Ectodermal cell (in vitro differentiated cells): ENCODE measurements around the gene PEDS1. TPM values are rescaled to one million over a fixed set of nuclear protein-coding genes. Genes with fewer than 3 reads are reported as not detected.
"Not testable (repeated sequence)": the region's sequence is repeated elsewhere in the genome, so short reads cannot be mapped to it uniquely, and the experiment has no call there.

ENCODE experiments used
- H3K27ac ChIP-seq: 2 replicates; pipeline ENCODE4 v1.7.0; 2013; ENCODE audit warnings: mild to moderate bottlenecking, low read depth, low read length; ENCODE audit not compliant: insufficient read depth, poor library complexity, severe bottlenecking
- H3K27me3 ChIP-seq: 2 replicates; pipeline ENCODE4 v1.7.0; 2013; ENCODE audit warnings: mild to moderate bottlenecking, low read length; ENCODE audit not compliant: insufficient read depth, control insufficient read depth, poor library complexity, severe bottlenecking
- H3K36me3 ChIP-seq: one replicate; pipeline ENCODE4 v1.7.0; 2013; ENCODE audit warnings: low read length; ENCODE audit not compliant: control insufficient read depth, insufficient read depth
- H3K4me1 ChIP-seq: one replicate; pipeline ENCODE4 v1.7.0; 2013; ENCODE audit warnings: low read length; ENCODE audit not compliant: control insufficient read depth, insufficient read depth
- H3K4me3 ChIP-seq: 2 replicates; pipeline ENCODE4 v1.7.0; 2013; ENCODE audit warnings: low read depth, low read length, control low read depth; ENCODE audit not compliant: insufficient read depth
- H3K9me3 ChIP-seq: 2 replicates; pipeline ENCODE4 v1.7.0; 2013; ENCODE audit warnings: mild to moderate bottlenecking, low read length, moderate library complexity; ENCODE audit not compliant: control insufficient read depth
- WGBS, 2 experiments: methylation state at CpG; one replicate each; pipeline ENCODE4 v1.1.7; 2013; ENCODE audit warnings: missing lambda C conversion rate in 2 of 2; 5-methylcytosine and 5-hydroxymethylcytosine counted together
- polyA plus RNA-seq, 4 experiments: library from polyadenylated mRNA; stranded (reverse); fragments of 50-300 nt; gene quantifications; one replicate each; pipeline ENCODE4 v1.2.3, GENCODE V29; 2013

Gene PEDS1
- polyA plus RNA-seq (2013, experiment 1 of 4) = 31.3 TPM
- 26.5 TPM for polyA plus RNA-seq (2013, experiment 2 of 4)
- polyA plus RNA-seq (2013, experiment 3 of 4) = 23.0 TPM
- 24.4 TPM for polyA plus RNA-seq (2013, experiment 4 of 4)

- Histone ChIP-seq H3K27ac (no peak within 1 kb of the TSS), H3K4me1 (peaks cover 6% of the 10 kb centered on the region), H3K4me3 (peak within 1 kb of the TSS; percentile 87), H3K27me3 (peaks cover 5% of the 10 kb centered on the region), H3K9me3 (no peaks in the 10 kb centered on the region), H3K36me3 (peaks cover 6% of the 10 kb centered on the region)
- 6% methylated on average over 99 of the region's 99 CpGs for WGBS, 2 experiments
Measured at GRCh38 chr20:50153500-50154377, at the start of gene PEDS1. Gene PEDS1, minus strand, starts transcription at chr20:50153723. Its CDS starts 86 bp downstream, at chr20:50153637.

DNA sequence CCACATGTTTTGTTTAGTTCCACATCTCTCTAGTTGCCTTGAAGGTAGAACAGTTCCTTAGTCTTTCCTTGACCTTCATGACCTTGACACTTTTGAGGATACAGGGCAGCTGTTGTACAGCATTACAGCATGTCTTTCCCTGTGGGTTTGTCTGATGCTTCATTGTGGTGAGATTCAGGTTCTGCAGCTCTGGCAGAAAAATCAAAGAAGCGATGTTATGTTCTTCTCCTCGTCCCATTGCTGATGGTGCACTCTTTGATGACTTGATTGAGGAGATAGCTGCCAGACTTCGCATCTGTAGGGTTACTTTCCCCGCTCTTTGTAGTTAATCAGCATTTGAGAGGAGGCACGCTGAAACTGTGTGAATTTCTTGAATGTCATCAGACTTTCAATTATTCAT lies 49.2 kb upstream of the PEDS1 start:
- no peaks in the 10 kb centered on the region for H3K4me1 ChIP-seq
- no peaks in the 10 kb centered on the region for H3K27me3 ChIP-seq
- H3K27ac ChIP-seq = no peak overlapping the region
- no peak overlapping the region for H3K4me3 ChIP-seq
- no peaks in the 10 kb centered on the region for H3K36me3 ChIP-seq
- WGBS, 2 experiments = 94 to 96% methylated on average over 4 to 5 of the region's 5 CpGs
- no peaks in the 10 kb centered on the region for H3K9me3 ChIP-seq

- WGBS, 2 experiments = 88 to 97% methylated on average over 7 of the region's 7 CpGs
- H3K27me3 ChIP-seq, H3K9me3 ChIP-seq, H3K36me3 ChIP-seq, H3K4me3 ChIP-seq, H3K27ac ChIP-seq, H3K4me1 ChIP-seq: not testable (repeated sequence)
Measured at GRCh38 chr20:50201710-50202109, 48.2 kb upstream of the PEDS1 start.

DNA sequence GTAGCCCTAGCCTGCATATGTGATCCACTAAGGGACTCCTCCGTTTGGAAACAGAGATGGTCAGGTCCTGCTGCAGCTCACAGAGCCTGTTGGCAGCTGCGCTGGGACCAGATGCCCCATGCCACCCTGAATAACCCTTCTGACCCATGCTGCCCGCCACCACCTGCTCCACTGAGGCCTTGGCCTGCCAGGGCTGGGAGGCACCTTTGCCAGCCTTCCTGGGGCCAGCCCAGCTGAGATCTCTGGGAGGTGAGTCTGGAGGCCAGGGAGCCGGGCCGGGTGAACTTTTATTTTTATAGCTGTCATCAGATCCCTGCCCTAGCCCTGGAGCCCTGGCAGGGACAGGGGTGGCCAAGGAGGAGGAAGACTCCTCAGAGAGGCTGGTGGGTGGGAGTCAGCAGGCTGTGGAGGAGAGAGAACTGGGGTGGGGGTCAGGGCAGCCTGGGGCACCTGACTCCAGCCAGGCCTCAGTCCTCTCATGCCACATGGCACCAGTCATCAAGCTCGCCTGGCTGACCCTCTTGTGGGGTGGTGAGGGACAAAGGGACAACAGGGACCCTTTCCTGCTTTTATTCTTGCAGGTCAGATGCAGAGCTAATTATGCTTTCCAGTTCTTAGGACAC lies 47.1 kb upstream of the PEDS1 start:
- H3K9me3 ChIP-seq = no peaks in the 10 kb centered on the region
- H3K4me1 ChIP-seq = no peaks in the 10 kb centered on the region
- no peaks in the 10 kb centered on the region for H3K27me3 ChIP-seq
- no peak overlapping the region for H3K27ac ChIP-seq
- no peaks in the 10 kb centered on the region for H3K36me3 ChIP-seq
- no peak overlapping the region for H3K4me3 ChIP-seq
- 87 to 92% methylated on average over 6 of the region's 6 CpGs for WGBS, 2 experiments

GRCh38 chr20:50199703-50200102 lies 46.2 kb upstream of the PEDS1 start:
- Histone ChIP-seq H3K36me3 (no peaks in the 10 kb centered on the region), H3K4me1 (no peaks in the 10 kb centered on the region), H3K27ac (no peak overlapping the region), H3K4me3 (no peak overlapping the region), H3K27me3 (no peaks in the 10 kb centered on the region), H3K9me3 (no peaks in the 10 kb centered on the region)
- 72 to 78% methylated on average over 4 of the region's 4 CpGs for WGBS, 2 experiments

DNA sequence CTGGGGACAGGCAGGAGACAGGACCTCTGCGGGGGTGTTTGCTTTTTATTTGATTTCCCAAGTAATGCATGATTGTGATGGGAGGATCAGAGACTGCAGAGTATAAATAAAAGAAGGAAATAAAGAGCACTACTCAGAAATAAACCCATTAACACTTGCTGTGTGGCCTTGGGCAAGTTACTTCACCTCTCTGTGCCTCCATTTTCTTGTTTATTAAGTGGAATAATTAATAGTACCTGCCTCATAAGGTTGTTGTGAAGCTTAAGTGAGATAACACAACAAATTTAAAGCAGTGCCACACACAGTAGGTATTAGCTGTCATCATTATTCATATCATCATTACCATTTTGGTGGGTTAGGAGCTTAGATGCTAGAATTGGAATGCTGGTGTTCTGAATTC lies 45.2 kb upstream of the PEDS1 start:
- WGBS, 2 experiments = 93 to 100% methylated on average over 1 of the region's 1 CpG
- no peak overlapping the region for H3K4me3 ChIP-seq

GRCh38 chr20:50198180-50198666 lies 44.7 kb upstream of the PEDS1 start:
- Histone ChIP-seq H3K4me3 (no peak overlapping the region), H3K36me3 (no peaks in the 10 kb centered on the region), H3K4me1 (peaks cover 10% of the 10 kb centered on the region), H3K27me3 (peaks cover 10% of the 10 kb centered on the region), H3K27ac (no peak overlapping the region), H3K9me3 (no peaks in the 10 kb centered on the region)
- WGBS, 2 experiments = 70 to 72% methylated on average over 11 of the region's 11 CpGs

More for the DNA sequence above, 45.2 kb upstream of the PEDS1 start:
- no peak overlapping the region for H3K27ac ChIP-seq
- H3K27me3 ChIP-seq = peaks cover 5% of the 10 kb centered on the region
- peaks cover 6% of the 10 kb centered on the region for H3K4me1 ChIP-seq
- H3K36me3 ChIP-seq = no peaks in the 10 kb centered on the region
- H3K9me3 ChIP-seq = no peaks in the 10 kb centered on the region

DNA sequence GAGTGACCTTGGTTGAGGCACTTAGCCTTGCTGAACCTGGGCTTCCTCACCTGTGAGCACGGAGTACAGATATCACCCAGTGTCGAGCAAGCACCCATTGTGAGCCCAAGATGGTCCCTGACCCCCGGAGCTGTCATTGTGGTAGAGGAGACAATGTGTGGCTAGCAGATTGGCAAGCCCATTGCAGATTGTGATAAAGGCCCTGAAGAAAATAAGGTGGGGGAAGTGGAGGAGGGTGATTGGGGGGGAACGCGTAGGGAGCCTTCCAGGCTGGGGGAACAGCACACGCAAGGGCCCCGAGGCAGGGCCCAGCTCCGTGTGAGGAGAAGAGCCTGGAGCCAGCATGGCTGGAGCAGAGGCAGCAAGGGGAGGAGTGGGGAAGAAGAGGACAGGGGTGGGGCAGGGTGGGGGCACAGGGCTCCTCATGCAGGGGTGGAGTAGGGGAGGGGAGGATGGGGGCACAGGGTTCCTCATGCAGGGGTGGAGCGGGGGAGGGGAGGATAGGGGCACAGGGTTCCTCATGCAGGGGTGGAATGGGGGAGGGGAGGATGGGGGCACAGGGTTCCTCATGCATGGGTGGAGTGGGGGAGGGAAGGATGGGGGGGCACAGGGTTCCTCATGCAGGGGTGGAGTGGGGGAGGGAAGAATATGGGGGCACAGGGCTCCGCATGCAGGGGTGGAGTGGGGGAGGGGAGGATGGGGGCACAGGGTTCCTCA lies 44.1 kb upstream of the PEDS1 start:
- no peak overlapping the region for H3K4me3 ChIP-seq
- no peak overlapping the region for H3K27ac ChIP-seq
- peaks cover 10% of the 10 kb centered on the region for H3K4me1 ChIP-seq
- H3K9me3 ChIP-seq = no peaks in the 10 kb centered on the region
- no peaks in the 10 kb centered on the region for H3K36me3 ChIP-seq
- H3K27me3 ChIP-seq = peaks cover 16% of the 10 kb centered on the region
- WGBS, 2 experiments = 88% methylated on average over 9 to 10 of the region's 10 CpGs

DNA sequence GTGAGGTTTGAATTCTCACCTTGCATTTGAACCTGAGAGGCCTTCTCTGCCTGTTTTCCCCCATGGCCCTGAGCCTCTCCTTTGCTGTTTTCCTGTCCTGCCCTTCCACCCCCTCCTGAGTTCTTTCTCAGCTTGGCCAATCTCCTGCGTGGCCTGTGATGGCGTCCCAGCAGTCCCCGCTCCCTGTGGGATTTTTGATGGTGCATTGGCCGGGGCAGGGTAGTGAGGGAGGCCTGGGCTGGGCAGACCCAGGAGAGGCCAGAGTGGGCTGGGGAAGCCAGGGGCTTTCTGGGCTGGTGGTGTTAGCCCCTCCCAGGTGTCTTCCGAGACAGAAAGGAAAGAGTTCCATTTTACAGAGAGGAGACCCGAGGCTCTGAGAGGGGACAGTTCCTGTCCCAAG lies 43.4 kb upstream of the PEDS1 start:
- Histone ChIP-seq H3K4me1 (peaks cover 14% of the 10 kb centered on the region), H3K27ac (no peak overlapping the region), H3K9me3 (no peaks in the 10 kb centered on the region), H3K27me3 (peaks cover 23% of the 10 kb centered on the region), H3K36me3 (no peaks in the 10 kb centered on the region), H3K4me3 (no peak overlapping the region)
- 87 to 93% methylated on average over 6 of the region's 6 CpGs for WGBS, 2 experiments

DNA sequence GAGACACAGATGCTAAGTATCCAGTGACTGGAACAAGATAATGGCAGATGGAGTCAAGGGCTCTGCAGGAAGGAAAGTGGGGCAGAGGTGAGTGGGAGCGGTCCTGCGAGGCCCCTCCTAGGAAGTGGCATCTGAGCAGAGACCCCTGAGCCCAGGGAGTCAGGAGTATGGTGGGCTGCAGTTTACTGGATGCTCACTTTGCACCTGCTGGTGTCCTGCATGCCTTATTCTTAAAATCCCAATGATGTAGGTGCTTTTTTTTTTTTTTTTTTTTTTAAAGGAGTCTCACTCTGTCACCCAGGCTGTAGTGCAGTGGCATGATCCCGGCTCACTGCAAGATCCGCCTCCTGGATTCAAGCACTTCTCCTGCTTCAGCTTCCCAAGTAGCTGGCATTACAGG lies 42.7 kb upstream of the PEDS1 start:
- H3K9me3 ChIP-seq = no peaks in the 10 kb centered on the region
- 91 to 93% methylated on average over 4 of the region's 4 CpGs for WGBS, 2 experiments
- H3K27me3 ChIP-seq = peaks cover 29% of the 10 kb centered on the region
- no peak overlapping the region for H3K27ac ChIP-seq
- no peaks in the 10 kb centered on the region for H3K36me3 ChIP-seq
- H3K4me1 ChIP-seq = peaks cover 14% of the 10 kb centered on the region
- no peak overlapping the region for H3K4me3 ChIP-seq
